Activated naive CD4-positive, alpha-beta T cell treated with anti-CD3 and anti-CD28 coated beads, Interleukin-2, amount 50 U/mL, for 16 hours (primary cell): ENCODE measurements around the gene GAGE13.
"Not testable (repeated sequence)": the region's sequence is repeated elsewhere in the genome, so short reads cannot be mapped to it uniquely, and the experiment has no call there.

ENCODE experiments used
- DNase-seq: peaks from one replicate; pipeline ENCODE4 v3.0.0-alpha.2; 2020

Gene GAGE13, protein sequence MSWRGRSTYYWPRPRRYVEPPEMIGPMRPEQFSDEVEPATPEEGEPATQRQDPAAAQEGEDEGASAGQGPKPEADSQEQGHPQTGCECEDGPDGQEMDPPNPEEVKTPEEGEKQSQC

DNA sequence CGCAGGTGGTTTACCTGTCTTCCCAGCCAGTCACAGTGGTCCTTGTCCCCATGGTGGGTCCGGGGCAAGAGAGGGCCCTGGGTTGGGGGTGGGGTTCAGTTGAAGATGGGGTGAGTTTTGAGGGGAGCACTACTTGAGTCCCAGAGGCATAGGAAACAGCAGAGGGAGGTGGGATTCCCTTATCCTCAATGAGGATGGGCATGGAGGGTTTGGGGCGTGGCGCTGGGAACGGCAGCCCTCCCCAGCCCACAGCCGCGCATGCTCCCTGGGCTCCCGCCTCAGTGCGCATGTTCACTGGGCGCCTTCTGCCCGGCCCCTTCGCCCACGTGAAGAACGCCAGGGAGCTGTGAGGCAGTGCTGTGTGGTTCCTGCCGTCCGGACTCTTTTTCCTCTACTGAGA, at the start of gene GAGE13:
Gene GAGE13, plus strand, starts transcription at position 301 of the 400 bp plus-strand sequence. CDS start 1,156 bp downstream, outside the sequence.
- not testable (repeated sequence) for DNase-seq

DNA sequence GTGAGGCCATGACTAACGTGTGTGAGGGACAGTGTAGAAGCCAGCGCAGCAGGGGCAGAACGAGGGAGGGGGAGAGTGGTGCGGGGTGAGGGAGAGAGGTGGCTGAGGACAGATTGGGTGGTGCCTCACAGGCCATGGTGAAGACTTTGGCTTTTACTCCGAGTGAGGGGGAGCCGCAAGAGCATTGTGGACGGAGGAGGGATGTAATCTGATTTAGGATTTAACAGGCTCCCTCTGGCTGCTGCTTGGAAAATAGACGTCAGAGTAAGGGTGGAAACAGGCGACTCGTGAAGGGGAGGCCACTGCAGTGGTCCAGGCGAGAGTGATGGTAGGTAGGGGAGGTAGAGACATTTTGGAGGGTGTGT, 48.8 kb upstream of the GAGE13 start:
- no peak for DNase-seq

DNA sequence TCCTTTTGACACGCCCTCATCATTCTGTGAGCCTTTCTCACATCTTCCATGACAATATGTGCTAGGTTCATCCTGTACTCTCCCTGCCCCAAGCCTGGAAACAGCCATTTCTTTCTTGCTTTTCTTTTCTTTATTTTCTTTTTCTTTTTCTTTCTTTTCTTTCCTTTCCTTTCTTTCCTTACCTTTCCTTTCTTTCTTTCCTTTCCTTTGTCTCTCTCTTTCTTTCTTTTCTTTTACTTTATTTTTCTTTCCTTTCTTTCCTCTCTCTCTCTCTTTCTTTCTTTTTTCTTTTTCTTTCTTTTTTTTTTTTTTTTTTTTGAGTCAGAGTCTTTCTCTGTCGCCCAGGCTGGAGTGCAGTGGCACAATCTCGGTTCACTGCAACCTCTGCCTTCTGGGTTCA, 47.2 kb upstream of the GAGE13 start:
- no peak for DNase-seq

DNA sequence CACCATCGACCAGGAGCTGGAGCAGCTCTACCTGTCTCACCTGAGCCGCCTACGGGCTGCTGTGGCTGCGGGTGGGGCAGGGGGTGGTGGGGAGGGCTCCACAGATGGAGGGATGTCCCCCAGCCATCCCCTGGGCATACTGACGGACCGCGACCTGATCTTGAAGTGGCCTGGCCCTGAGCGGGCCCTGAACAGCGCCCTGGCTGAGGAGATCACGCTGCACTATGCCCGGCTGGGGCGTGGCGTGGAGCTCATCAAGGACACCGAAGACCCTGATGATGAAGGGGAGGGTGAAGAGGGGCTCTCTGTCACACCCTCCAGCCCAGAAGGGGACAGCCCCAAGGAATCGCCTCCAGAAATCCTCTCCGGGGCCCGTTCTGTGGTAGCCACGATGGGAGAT, 45.2 kb upstream of the GAGE13 start:
- DNase-seq = no peak

DNA sequence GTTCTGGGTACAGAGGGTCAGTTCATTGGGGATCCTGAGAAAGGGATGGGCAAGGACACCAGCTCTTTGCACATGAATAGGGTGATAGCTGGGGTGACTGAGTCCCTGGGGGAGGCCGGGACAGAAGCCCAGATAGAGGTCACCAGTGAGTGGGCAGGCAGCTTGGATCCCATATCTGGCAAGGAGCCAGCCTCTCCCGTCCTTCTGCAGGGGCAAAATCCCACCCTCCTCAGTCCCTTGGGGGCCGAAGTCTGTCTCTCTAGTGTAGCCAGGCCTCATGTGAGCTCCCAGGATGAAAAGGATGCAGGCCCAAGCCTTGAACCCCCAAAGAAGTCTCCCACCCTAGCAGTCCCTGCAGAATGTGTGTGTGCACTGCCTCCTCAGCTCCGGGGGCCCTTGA, 44.8 kb upstream of the GAGE13 start:
- no peak for DNase-seq

DNA sequence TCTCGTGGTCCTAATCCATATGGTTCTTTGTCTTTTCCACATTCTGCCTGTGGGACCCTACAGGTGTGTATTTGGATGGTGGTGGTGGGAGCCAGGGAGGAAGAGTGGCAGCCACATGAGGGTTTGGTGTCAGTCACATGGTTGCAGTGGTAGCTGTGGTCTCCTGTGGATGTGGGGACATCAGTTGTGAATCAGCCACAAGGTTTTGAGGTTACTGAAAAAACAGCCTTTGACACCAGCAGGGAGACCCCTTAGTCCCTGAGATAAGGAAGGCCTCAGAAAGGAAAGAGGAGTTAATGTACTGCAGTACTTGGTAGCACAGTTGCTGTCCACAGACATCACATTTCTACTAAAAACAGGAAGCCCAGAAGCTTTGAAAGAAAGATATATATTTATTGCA, 43.7 kb upstream of the GAGE13 start:
- no peak for DNase-seq

DNA sequence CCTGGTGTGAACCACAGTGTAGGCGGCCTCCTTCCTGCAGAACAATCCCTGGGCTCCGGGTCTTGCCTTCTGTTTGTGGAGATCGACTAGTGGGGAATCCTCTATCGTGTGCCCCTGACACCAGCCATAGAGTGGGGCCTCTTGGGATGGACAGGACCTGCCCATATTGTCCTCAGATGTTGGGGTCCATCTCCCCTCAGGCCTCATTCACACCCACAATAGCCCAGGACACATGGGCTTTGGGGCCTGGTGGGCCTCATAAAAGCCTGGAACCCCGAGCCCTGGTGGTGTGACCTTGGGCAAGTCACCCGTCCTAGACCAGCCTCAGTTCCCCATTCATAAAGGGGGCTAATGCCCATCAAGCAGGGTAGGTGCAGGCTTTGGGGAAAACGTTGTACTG, 41.2 kb upstream of the GAGE13 start:
- DNase-seq = no peak

DNA sequence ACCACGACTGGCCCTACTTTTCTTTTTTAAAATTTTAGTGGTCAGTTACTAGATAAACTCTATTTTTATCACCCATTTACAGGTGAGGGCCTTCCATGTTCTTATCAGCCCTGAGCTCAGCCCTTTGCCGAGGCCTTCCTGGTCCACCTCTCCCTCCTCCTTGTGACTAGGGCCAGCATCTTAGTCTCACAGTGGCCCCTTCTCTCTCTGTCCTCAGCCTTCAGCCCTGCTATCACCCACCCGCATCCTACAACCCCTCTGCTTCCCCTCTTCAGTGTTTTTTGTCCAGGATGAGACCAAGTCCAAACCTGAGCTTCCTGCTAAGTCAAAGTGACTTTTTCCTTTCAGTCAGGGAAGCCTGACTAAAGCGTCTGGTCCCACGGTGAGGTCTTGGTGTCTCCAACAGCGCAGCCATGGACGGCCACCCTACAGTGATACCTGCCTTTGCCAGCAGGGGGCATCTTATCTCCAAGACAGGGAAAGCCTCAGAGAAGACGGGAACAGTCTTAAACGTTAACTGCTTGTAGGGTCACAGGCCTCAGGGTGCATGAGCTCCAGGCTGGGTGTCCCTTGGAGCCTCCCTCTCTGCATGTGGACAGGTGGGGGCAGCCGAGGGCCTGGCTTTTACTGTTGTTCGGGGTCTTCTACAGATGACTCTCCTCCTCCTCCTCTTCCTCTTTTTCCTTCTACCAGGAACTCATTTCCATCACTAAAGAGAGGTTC, 39.6 kb upstream of the GAGE13 start:
- DNase-seq = peak; percentile 71

DNA sequence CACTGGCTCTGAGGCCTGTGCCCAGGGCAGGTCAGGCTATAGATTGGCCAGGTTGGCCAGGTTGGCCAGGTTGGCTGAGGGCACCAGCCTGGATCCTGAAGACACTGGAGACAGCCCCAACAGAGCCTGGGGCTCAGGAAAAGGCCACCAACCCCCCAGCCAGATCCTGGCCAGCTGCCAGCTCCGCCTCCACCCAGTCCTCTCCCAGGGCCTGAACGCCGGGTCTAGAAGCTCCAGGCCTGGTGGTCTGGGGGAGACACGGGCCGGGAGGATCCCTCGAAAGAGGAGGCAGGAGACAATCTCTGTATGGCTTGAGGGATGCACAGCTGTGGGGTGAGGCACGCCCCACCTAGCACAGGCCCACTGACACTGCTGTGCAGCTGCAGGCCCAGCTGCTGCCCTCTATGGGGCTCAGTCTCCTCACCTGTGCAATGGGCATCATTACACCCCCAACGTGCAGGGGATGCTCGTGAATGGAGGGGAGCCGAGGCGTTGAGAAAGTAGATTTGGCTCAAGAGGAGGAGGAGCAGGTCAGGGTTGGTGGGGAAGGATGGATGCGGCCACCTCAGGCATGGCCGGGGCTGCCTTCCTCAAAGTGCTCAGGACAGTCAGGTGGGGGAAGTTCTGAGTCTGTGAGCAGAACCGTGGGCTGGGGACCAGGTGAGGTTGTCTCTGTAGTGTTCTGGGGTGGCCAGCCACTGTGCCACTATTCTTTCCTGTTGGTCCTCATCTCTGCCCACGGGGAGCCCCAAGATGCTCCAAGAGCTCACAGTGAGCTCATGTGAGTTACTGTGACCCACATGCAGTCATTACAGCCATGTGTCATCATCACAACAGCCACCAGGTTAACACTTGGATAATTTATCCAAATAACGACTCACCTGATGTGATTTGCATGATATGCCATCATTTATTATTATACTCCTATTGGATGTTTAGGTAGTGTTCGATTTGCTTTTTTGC, 38.7 kb upstream of the GAGE13 start:
- no peak for DNase-seq

DNA sequence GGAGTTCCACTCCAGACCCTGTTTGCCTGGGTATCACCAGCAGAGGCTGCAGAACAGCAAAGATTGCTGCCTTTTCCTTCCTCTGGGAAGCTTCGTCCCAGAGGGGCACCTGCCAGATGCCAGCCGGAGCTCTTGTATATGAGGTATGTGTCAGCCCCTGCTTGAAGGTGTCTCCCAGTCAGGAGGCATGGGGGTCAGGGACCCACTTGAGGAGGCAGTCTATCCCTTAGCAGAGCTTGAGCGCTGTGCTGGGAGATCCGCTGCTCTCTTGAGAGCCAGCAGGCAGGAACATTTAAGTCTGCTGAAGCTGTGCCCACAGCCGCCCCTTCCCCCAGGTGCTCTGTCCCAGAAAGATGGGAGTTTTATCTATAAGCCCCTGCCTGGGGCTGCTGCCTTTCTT, 32.1 kb upstream of the GAGE13 start:
- not testable (repeated sequence) for DNase-seq

DNA sequence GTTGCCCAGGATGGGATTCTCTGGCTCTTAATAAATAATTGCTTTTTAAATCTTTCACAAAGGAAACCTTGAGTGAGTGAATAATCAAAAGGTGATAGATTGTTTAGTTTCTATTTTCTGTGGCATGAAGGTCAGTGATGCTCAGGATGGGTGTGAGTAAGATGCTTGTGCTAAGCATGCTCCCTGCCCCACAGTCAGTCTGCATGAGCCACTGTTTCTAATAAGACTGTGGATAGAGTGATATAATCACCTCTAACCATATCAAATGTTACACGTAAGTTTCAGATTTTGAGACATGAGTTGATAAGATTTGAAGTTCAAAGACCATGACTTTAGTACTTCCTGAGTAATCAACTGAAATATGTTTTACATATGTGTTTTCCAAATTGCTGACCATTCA, 30.7 kb upstream of the GAGE13 start:
- DNase-seq = no peak

DNA sequence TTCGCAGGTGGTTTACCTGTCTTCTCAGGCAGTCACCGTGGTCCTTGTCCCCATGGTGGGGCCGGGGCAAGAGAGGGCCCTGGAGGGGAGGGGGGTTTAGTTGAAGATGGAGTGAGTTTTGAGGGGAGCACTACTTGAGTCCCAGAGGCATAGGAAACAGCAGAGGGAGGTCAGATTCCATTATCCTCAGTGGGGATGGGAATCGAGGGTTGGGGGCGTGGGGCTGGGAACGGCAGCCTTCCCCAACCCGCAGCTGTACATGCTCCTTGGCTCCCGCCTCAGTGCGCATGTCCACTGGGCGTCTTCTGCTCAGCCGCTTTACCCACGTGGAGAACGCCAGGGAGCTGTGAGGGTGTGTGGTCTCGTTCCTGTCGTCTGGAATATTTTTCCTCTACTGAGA, 28.0 kb upstream of the GAGE13 start, which contains the start of gene GAGE10:
Gene GAGE10, plus strand, starts transcription at position 301 of the 400 bp plus-strand sequence. CDS start 1,214 bp downstream, outside the sequence.
- no peak for DNase-seq

DNA sequence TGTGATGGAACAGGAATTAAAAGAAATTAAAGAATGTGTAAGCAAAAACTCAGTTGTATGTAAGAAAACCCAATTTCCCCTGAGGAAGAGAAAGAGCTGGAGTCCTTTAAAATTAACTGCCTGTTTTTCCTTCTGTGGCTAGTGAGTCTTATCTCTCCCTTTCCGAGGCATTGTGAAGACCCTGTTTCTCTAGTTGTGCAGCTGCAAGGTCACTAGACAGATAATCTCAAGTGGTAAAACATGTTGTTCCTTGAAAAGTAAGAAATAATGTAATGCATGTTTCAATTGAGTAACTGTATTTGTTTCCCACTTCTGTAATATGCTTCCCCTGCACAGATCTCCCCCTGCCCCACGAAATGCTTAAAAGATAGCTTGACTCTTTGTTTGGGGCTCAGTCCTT, 23.6 kb upstream of the GAGE13 start:
- not testable (repeated sequence) for DNase-seq

DNA sequence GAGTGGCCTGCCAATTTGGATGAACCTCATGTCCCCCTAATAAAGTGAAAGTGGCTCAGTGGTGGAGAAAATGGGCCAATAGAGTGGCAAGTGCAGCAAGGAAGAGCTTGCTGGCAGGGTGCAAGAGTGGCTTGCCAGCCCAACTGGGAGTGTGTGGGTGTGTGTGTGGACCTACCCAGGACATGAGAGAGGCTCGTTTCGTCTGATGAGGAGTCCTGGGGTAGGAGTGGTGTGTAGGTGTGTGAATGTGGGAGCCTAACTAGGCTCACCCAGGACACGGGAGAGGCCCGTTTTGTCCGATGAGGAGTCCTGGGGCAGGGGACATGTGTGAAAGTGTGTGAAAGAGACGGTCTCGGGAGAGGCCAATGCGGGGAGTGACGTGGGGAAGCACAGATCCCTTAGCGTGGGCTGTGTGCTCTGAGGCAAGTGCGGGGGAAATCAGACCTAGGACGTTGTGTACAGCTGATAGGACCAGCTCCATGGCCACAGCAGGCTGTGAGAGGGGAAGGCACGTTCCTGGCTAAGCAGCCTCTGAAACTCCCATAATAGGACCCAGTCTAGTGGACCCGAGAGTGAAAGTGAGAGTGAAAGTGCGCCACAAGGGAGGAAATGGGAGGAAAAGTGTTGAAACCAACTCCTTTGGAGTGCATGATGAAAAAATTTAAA, 22.6 kb upstream of the GAGE13 start:
- no peak for DNase-seq

DNA sequence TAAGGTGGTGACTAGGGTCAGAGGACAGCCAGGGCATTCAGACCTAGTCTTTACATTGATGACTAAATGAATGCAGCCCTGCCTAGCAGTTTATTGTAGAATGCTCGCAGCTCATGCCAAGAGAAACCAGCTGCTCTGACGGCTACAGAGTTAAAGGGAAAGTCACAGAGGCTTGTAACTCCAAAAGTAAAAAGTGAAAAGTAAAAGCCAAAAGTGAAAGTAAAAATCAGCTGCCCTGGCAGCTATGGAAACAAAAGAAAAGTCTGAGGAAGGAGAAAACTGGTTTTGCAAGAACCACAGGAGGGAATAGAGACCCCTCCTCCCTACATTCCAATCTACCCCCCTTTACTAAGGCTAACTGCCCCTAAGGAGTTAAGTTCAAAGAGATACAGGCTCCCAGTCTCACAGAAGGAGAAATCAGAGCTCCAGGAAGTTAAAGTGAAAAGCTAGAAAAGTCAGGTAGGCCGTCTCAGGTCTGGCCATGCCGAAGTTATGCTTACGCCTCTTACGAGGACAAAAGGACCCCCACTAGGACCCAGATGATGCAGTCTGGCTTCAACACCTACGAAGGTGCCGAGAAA, 21.9 kb upstream of the GAGE13 start:
- DNase-seq = no peak

DNA sequence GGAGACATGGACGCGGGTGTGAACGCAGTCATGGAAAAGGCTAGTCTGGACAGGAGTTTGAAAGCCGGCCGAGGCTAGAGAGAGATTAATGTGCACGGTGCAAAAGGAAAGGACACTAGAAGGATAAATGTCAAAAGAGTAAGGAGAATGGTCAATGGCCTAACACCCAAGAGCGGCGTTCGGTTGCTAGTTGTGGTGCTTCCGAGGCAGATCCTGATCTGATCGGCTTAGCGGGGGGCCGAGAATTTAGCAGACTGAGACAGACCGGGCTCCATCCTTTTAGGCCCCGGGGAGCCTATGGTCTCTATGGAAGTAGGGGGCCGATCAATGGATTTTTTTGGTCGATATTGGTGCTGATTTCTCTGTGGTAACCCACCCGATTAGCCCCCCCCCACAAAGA, 21.0 kb upstream of the GAGE13 start:
- no peak for DNase-seq

DNA sequence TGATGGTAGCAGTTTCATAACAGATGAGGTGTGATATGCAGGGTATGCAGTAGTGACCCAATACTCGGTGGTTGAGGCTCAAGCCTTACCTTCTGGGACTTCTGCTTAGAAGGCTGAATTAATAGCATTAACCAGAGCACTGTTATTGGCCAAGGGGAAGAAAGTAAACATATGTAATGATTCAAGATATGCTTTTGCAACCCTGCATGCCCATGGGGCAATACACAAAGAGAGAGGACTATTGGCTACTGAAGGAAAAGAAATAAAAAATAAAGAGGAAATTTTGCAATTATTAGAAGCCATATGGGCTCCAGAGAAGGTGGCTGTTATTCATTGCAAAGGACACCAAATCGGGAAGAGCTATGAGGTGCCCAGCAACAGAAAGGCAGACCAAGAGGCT, 19.2 kb upstream of the GAGE13 start:
- DNase-seq = no peak

DNA sequence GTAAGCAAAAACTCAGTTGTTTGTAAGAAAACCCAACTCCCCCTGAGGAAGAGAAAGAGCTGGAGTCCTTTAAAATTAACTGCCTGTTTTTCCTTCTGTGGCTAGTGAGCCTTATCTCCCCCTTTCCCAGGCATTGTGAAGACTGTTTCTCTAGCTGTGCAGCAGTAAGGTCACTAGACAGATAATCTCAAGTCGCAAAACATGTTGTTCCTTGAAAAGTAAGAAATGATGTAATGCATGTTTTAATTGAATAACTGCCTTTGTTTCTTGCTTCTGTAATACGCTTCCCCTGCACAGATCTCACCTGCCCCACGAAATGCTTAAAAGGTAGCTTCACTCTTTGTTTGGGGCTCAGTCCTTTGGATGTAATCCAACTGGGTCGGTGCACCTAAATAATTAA, 15.3 kb upstream of the GAGE13 start:
- no peak for DNase-seq

DNA sequence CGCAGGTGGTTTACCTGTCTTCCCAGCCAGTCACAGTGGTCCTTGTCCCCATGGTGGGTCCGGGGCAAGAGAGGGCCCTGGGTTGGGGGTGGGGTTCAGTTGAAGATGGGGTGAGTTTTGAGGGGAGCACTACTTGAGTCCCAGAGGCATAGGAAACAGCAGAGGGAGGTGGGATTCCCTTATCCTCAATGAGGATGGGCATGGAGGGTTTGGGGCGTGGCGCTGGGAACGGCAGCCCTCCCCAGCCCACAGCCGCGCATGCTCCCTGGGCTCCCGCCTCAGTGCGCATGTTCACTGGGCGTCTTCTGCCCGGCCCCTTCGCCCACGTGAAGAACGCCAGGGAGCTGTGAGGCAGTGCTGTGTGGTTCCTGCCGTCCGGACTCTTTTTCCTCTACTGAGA, 9.6 kb upstream of the GAGE13 start, which contains the start of gene GAGE12J:
Gene GAGE12J, plus strand, starts transcription at position 301 of the 400 bp plus-strand sequence. CDS start 1,157 bp downstream, outside the sequence.
- not testable (repeated sequence) for DNase-seq

DNA sequence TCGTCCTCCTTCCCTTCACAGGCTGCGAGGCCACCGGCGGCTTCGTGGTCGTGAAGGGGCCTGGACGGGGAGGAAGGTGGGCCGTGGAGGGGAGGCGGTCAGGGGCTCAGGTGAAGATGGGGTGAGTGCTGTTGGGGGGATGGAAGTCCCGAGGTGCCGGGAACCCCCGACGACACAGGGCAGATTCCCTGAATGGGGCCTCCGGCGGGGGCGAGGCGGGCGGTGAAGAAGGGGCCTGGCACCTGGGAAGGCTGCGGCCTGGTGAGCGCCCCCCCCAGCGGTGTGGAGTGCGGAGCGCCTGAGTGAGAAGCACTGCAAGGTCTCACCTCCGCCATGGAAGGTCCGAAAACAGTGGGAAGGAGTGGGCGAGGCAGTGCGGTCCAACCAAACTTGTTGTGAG, 9.1 kb upstream of the GAGE13 start:
- DNase-seq = not testable (repeated sequence)

DNA sequence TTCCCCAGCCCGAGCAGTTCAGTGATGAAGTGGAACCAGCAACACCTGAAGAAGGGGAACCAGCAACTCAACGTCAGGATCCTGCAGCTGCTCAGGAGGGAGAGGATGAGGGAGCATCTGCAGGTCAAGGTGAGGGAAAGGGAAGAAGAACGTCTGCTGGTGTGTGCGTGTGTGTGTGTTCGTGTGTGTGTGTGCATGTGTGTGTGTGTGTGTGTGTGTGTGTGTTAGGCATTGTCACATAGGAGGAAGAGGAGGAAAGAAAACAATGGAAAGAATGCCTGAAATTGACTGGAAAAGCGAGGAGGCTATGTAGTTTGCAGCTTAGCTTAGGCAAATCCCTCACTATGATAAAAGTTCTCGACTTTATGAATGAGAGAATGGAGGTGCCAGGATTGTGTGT, 7.6 kb upstream of the GAGE13 start:
- not testable (repeated sequence) for DNase-seq

DNA sequence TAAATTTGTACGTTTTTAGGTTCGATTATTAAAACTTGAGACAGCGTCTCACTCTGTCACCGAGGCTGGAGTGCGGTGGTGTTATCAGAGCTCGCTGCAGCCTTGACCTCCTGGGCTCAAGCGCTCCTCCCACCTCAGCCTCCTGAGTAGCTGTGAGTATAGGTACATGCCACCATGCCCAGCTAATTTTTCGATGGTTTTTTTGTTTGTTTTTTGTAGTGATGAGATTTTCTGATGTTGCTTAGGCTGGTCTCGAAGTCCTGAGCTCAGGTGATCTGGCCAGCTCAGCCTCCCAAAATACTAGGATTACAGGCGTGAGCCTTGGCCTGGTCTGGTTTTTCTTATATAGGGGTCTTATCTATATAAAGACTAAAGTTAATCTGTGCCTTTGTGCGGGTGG, 961 bp upstream of the GAGE13 start:
- DNase-seq = not testable (repeated sequence)

DNA sequence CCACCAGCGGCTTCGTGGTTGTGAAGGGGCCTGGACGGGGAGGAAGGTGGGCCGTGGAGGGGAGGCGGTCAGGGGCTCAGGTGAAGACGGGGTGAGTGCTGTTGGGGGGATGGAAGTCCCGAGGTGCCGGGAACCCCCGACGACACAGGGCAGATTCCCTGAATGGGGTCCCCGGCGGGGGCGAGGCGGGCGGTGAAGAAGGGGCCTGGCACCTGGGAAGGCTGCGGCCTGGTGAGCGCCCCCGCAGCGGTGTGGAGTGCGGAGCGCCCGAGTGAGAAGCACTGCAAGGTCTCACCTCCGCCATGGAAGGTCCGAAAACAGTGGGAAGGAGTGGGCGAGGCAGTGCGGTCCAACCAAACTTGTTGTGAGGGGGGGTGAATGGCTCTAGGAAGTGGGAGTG, 459 bp downstream of the GAGE13 start:
- DNase-seq = not testable (repeated sequence)
